H1 (cell line): ENCODE results near the gene TP63. TPM values are rescaled to one million over a fixed set of nuclear protein-coding genes. Genes with fewer than 3 reads are reported as not detected.

Experiments
- CTCF ChIA-PET: fragments of 300-600 bp; sonication (Branson Sonifier 250); formaldehyde crosslinking; loops from one replicate; lab custom pipeline; 2021; ENCODE audit not compliant: partially characterized antibody; lab: Charles Lee
- POLR2A ChIA-PET: fragments of 300-600 bp; sonication (Branson Sonifier 250); formaldehyde crosslinking; loops from one replicate; lab custom pipeline; 2021; ENCODE audit warnings: inconsistent platforms; ENCODE audit not compliant: partially characterized antibody; lab: Charles Lee
- DNase-seq, 2 experiments: peaks; one replicate each; pipeline versions ENCODE4 v3.0.0 to v3.0.0-alpha.2; 2010 to 2022; ENCODE audit warnings: low spot score in 2 of 2, low read depth in 1 of 2, mixed read lengths in 1 of 2
- FAIRE-seq: peaks from 2 replicates; lab custom pipeline; 2011; peaks lifted over from hg19 to GRCh38; lab: Jason Lieb, UNC
- H2AFZ ChIP-seq: 2 replicates; pipeline ENCODE4 v1.8.1; 2012; ENCODE audit warnings: low read length, inconsistent platforms
- H2AK5ac ChIP-seq: 2 replicates; pipeline ENCODE4 v1.6.1; 2013; ENCODE audit warnings: low read depth, low read length
- H2BK120ac ChIP-seq: replicated peaks from 2 replicates; pipeline ENCODE3; 2013; ENCODE audit warnings: low read depth, low read length, inconsistent platforms
- H2BK12ac ChIP-seq: 2 replicates; pipeline ENCODE4 v1.6.1; 2013; ENCODE audit warnings: low read depth, low read length
- H2BK15ac ChIP-seq: 2 replicates; pipeline ENCODE4 v1.6.1; 2013; ENCODE audit warnings: low read length
- H2BK20ac ChIP-seq: 2 replicates; pipeline ENCODE4 v1.6.1; 2013; ENCODE audit warnings: low read length
- H2BK5ac ChIP-seq: 2 replicates; pipeline ENCODE4 v1.6.1; 2013; ENCODE audit warnings: low read depth, low read length
- H3K14ac ChIP-seq: 2 replicates; pipeline ENCODE4 v1.6.1; 2013; ENCODE audit warnings: inconsistent platforms; ENCODE audit not compliant: insufficient read length
- H3K18ac ChIP-seq: 2 replicates; pipeline ENCODE4 v1.6.1; 2013; ENCODE audit warnings: low read length; ENCODE audit errors: extremely low read depth
- H3K23ac ChIP-seq: 2 replicates; pipeline ENCODE4 v1.6.1; 2013; ENCODE audit warnings: inconsistent platforms; ENCODE audit not compliant: insufficient read length
- H3K23me2 ChIP-seq: 2 replicates; pipeline ENCODE4 v1.6.1; 2013; ENCODE audit warnings: low read depth, low read length
- H3K27ac ChIP-seq: 2 replicates; pipeline ENCODE4 v1.6.1; 2011; ENCODE audit warnings: low read depth, low read length, inconsistent platforms
- H3K27me3 ChIP-seq, 4 experiments: replicated peaks in 1 of 4; 1 replicate in 1 of 4; 2 replicates in 3 of 4; pipeline versions ENCODE4 v1.6.1 to v1.8.1; 2011 to 2013; ENCODE audit warnings: low read length in 3 of 4, mild to moderate bottlenecking in 3 of 4, inconsistent platforms in 2 of 4, mixed read lengths in 2 of 4, moderate library complexity in 1 of 4; ENCODE audit not compliant: control insufficient read depth in 3 of 4, insufficient read depth in 3 of 4; ENCODE audit errors: extremely low read depth in 1 of 4
- H3K36me3 ChIP-seq, 4 experiments: 2 replicates each; pipeline versions ENCODE4 v1.6.1 to v1.8.1; 2011 to 2013; ENCODE audit warnings: mild to moderate bottlenecking in 4 of 4, low read length in 3 of 4, moderate library complexity in 2 of 4, control low read depth in 1 of 4, inconsistent platforms in 1 of 4; ENCODE audit not compliant: insufficient read depth in 4 of 4, control insufficient read depth in 2 of 4
- H3K4ac ChIP-seq: replicated peaks from 2 replicates; pipeline ENCODE3; 2013; ENCODE audit warnings: low read length, low read depth, mixed read lengths, inconsistent platforms; ENCODE audit not compliant: insufficient read length
- H3K4me1 ChIP-seq, 4 experiments: replicated peaks in 1 of 4; 1 replicate in 1 of 4; 2 replicates in 3 of 4; pipeline versions ENCODE4 v1.6.1 to v1.8.1; 2011 to 2013; ENCODE audit warnings: low read length in 3 of 4, inconsistent platforms in 2 of 4, mixed read lengths in 1 of 4; ENCODE audit not compliant: insufficient read depth in 4 of 4, control insufficient read depth in 3 of 4
- H3K4me2 ChIP-seq, 2 experiments: 2 replicates each; pipeline versions ENCODE4 v1.6.1 to v1.8.1; 2011 to 2013; ENCODE audit warnings: low read depth in 2 of 2, low read length in 2 of 2, control low read depth in 1 of 2, inconsistent platforms in 1 of 2, mild to moderate bottlenecking in 1 of 2; ENCODE audit not compliant: insufficient read depth in 1 of 2
- H3K4me3 ChIP-seq, 4 experiments: fragments of 200-600, 300-600 bp in 1 of 4; sonication (generic), shearing (Covaris generic), sonication (Bioruptor Twin) in 1 of 4; 2 replicates each; pipeline versions ENCODE4 v1.5.1 to v1.8.1; 2011 to 2016; ENCODE audit warnings: low read length in 4 of 4, low read depth in 3 of 4, control low read depth in 2 of 4, inconsistent platforms in 2 of 4, mild to moderate bottlenecking in 2 of 4, mixed read lengths in 1 of 4, moderate library complexity in 1 of 4; ENCODE audit not compliant: insufficient read depth in 2 of 4; ENCODE audit errors: extremely low read depth in 1 of 4
- H3K56ac ChIP-seq: replicated peaks from 2 replicates; pipeline ENCODE3; 2013; ENCODE audit warnings: low read depth, mild to moderate bottlenecking, mixed read lengths, low read length, inconsistent platforms; ENCODE audit not compliant: insufficient read length
- H3K79me1 ChIP-seq: 2 replicates; pipeline ENCODE4 v1.6.1; 2013; ENCODE audit warnings: low read depth, low read length, control low read depth
- H3K79me2 ChIP-seq, 2 experiments: 2 replicates each; pipeline versions ENCODE4 v1.6.1 to v1.8.1; 2012 to 2013; ENCODE audit warnings: low read length in 2 of 2, mild to moderate bottlenecking in 2 of 2, inconsistent platforms in 1 of 2; ENCODE audit not compliant: insufficient read depth in 2 of 2, control insufficient read depth in 1 of 2
- H3K9ac ChIP-seq, 4 experiments: replicated peaks in 1 of 4; 1 replicate in 1 of 4; 2 replicates in 3 of 4; pipeline versions ENCODE4 v1.6.1 to v1.8.1; 2011 to 2013; ENCODE audit warnings: low read depth in 3 of 4, low read length in 3 of 4, control low read depth in 2 of 4, mild to moderate bottlenecking in 2 of 4, moderate library complexity in 2 of 4, inconsistent platforms in 1 of 4; ENCODE audit errors: extremely low read depth in 1 of 4
- H3K9me3 ChIP-seq, 2 experiments: 2 replicates each; pipeline versions ENCODE4 v1.6.1 to v1.8.1; 2012 to 2013; ENCODE audit warnings: mild to moderate bottlenecking in 2 of 2, moderate library complexity in 2 of 2, control low read depth in 1 of 2, inconsistent platforms in 1 of 2, low read depth in 1 of 2, low read length in 1 of 2, mixed read lengths in 1 of 2; ENCODE audit not compliant: insufficient read depth in 2 of 2
- H4K20me1 ChIP-seq, 2 experiments: replicated peaks in 1 of 2; 2 replicates each; pipeline versions ENCODE3 to v1.8.1; 2011 to 2013; ENCODE audit warnings: inconsistent platforms in 2 of 2, low read length in 2 of 2, mild to moderate bottlenecking in 1 of 2; ENCODE audit not compliant: insufficient read depth in 2 of 2, control insufficient read depth in 1 of 2
- H4K5ac ChIP-seq: 2 replicates; pipeline ENCODE4 v1.6.1; 2013; ENCODE audit warnings: low read length, low read depth, mixed read lengths, inconsistent platforms; ENCODE audit not compliant: insufficient read length
- H4K8ac ChIP-seq: 2 replicates; pipeline ENCODE4 v1.8.0; 2013; ENCODE audit warnings: mild to moderate bottlenecking, moderate library complexity, low read length, inconsistent platforms; ENCODE audit not compliant: insufficient read depth; ENCODE audit errors: extremely low read depth
- H4K91ac ChIP-seq: replicated peaks from 2 replicates; pipeline ENCODE3; 2013; ENCODE audit warnings: low read length, mixed read lengths, inconsistent platforms; ENCODE audit not compliant: insufficient read length
- POU5F1 ChIP-seq: IDR thresholded peaks from 2 replicates; pipeline ENCODE4 v1.6.1; 2011; ENCODE audit warnings: low read depth, mild to moderate bottlenecking, low read length, moderate library complexity
- SIX5 ChIP-seq: IDR thresholded peaks from 2 replicates; pipeline ENCODE4 v1.6.1; 2011; ENCODE audit warnings: mild to moderate bottlenecking, low read depth, low read length
- TEAD4 ChIP-seq: IDR thresholded peaks from 2 replicates; pipeline ENCODE4 v1.6.1; 2012; ENCODE audit warnings: low read depth, low read length, inconsistent platforms, mixed read lengths
- WGBS, 2 experiments: shearing (Covaris generic) in 1 of 2; methylation state at CpG; one replicate each; pipeline versions ENCODE4 v1.1.6 to v1.1.7; 2013 to 2015; ENCODE audit warnings: low lambda C conversion rate in 2 of 2, mixed read lengths in 2 of 2, inconsistent platforms in 1 of 2, low coverage in 1 of 2, missing lambda C conversion rate in 1 of 2; ENCODE audit not compliant: insufficient replicate concordance in 2 of 2, insufficient coverage in 1 of 2, insufficient read length in 1 of 2; ENCODE audit errors: extremely low coverage in 1 of 2, missing lambda C conversion rate in 1 of 2; 5-methylcytosine and 5-hydroxymethylcytosine counted together
- polyA plus RNA-seq, 7 experiments: library from polyadenylated mRNA; depleted of rRNA in 3 of 7; stranded (reverse) in 5 of 7; unstranded in 2 of 7; fragments of >200 nt in 5 of 7; fragments of 200-250 nt in 2 of 7; gene quantifications; 1 replicate in 5 of 7; 2 replicates in 1 of 7; 4 replicates in 1 of 7; pipeline versions ENCODE4 v1.2.1 to v1.2.3, GENCODE V29; 2011 to 2013; ENCODE audit warnings: missing spikeins in 2 of 7, mixed read lengths in 2 of 7
- total RNA-seq: library from RNA; stranded (reverse); fragmentation: NEBNext Ultra II Directional; extraction: Animal tissue kit (Norgen Biotek cat#: 25700); gene quantifications from 2 replicates; pipeline ENCODE4 v1.2.1, GENCODE V29; 2021

The TP63 gene
- total and polyA plus RNA-seq, 2 of the 8 experiments (the other 6 are each of a cell fraction or from before 2014, with no cell fraction given): not detected

DNA sequence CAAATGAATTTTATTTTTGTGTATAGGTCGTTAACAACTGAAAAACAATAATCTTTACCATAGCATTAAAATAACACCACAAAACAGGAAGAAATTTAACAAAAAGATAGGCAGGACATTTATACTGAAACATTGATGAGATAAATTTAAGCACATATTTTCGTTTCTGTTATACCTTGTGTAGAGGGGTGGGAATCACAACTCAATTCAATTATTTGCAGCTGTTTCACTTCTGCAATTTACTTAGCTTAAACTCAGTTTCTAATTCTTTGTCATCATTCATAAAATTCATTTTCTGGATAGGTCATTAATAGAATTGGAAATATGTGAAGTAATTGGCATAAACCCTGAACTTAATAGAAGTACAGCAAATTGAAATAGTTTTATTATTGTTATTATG is 42.3 kb downstream of the TP63 start:
- Histone ChIP-seq H3K27me3 (no peaks in the 10 kb centered on the region; a peak in 1 of 7 replicates), H4K8ac (no peak overlapping the region), H3K14ac (no peak overlapping the region), H2BK12ac (no peak overlapping the region), H3K79me1 (no peaks in the 10 kb centered on the region), H3K36me3 (no peaks in the 10 kb centered on the region), H2BK20ac (no peak overlapping the region), H3K4me2 (no peak overlapping the region), H3K27ac (no peak overlapping the region), H4K91ac (no peak overlapping the region), H3K23me2 (no peaks in the 10 kb centered on the region), H3K18ac (no peak overlapping the region), H2BK15ac (no peak overlapping the region), H3K4me1 (peaks cover 0 to 2% (median 1%) of the 10 kb centered on the region in 4 experiments; a peak in 2 of 7 replicates), H3K79me2 (no peaks in the 10 kb centered on the region), H2AK5ac (no peak overlapping the region), H3K23ac (no peak overlapping the region), H3K4me3 (no peak overlapping the region), H2BK5ac (no peak overlapping the region), H4K5ac (no peak overlapping the region), H3K4ac (no peak overlapping the region), H4K20me1 (no peaks in the 10 kb centered on the region), H2BK120ac (no peak overlapping the region), H2AFZ (no peak overlapping the region), H3K9ac (no peak overlapping the region), H3K9me3 (no peaks in the 10 kb centered on the region), H3K56ac (no peak overlapping the region)
- WGBS, 2 experiments: 71% methylated on average over 2 of the region's 2 CpGs; no CpG with 5 or more reads in 1 of the 2 experiments
- DNase-seq (no peak), FAIRE-seq (no peak)
- POLR2A ChIA-PET: no interaction called here
- TF ChIP-seq TEAD4 (no peak), POU5F1 (no peak), SIX5 (no peak)
- CTCF ChIA-PET: no interaction called here
